ENCODE data around the gene CLRN1. TPM values are rescaled to one million over a fixed set of nuclear protein-coding genes. Genes with fewer than 3 reads are reported as not detected.
A peak's percentile ranks its signal among the peaks of the same experiment; 100 is the strongest.

CLRN1 gene
- total RNA-seq, 6 experiments from 2014 or later = not detected

- Mint-ChIP-seq H3K4me1 (ENCODE audit: low read depth) (no peaks in the 10 kb centered on the region), H3K36me3 (ENCODE audit: low read depth) (no peaks in the 10 kb centered on the region), H3K27ac (no peak overlapping the region), H3K4me3 (no peak overlapping the region), H3K9me3 (no peaks in the 10 kb centered on the region), H3K27me3 (ENCODE audit: insufficient read depth) (peaks cover 27% of the 10 kb centered on the region)
- no peak for TF ChIP-seq CTCF (IDR thresholded peaks at IDR 0.05)
- DNase-seq = no peak
These were observed 46.2 kb downstream of the CLRN1 start for GRCh38 chr3:150926328-150926727.

- Mint-ChIP-seq H3K27me3 (ENCODE audit: insufficient read depth) (peaks cover 26% of the 10 kb centered on the region), H3K36me3 (ENCODE audit: low read depth) (no peaks in the 10 kb centered on the region), H3K9me3 (no peaks in the 10 kb centered on the region), H3K4me1 (ENCODE audit: low read depth) (no peaks in the 10 kb centered on the region), H3K4me3 (no peak overlapping the region), H3K27ac (no peak overlapping the region)
- TF ChIP-seq CTCF (IDR thresholded peaks at IDR 0.05) = peak; percentile 74
- no peak for DNase-seq
These were observed 46.8 kb downstream of the CLRN1 start for GRCh38 chr3:150925751-150926201.

- H3K27me3 Mint-ChIP-seq (ENCODE audit: insufficient read depth) = peaks cover 24% of the 10 kb centered on the region
These were observed 49.9 kb downstream of the CLRN1 start for GRCh38 chr3:150922611-150923010.

GRCh38 chr3:150921209-150921608 is 51.3 kb downstream of the CLRN1 start:
- Mint-ChIP-seq H3K4me3 (no peak overlapping the region), H3K9me3 (no peaks in the 10 kb centered on the region), H3K27me3 (ENCODE audit: insufficient read depth) (peaks cover 24% of the 10 kb centered on the region), H3K27ac (no peak overlapping the region), H3K36me3 (ENCODE audit: low read depth) (no peaks in the 10 kb centered on the region), H3K4me1 (ENCODE audit: low read depth) (peaks cover 5% of the 10 kb centered on the region; the same call in 1 of the 2 replicates)
- no peak for DNase-seq
- no peak for TF ChIP-seq CTCF (IDR thresholded peaks at IDR 0.05)

More at GRCh38 chr3:150922611-150923010, 49.9 kb downstream of the CLRN1 start:
- Mint-ChIP-seq H3K36me3 (ENCODE audit: low read depth) (no peaks in the 10 kb centered on the region), H3K4me3 (no peak overlapping the region), H3K4me1 (ENCODE audit: low read depth) (peaks cover 5% of the 10 kb centered on the region; the same call in 1 of the 2 replicates), H3K27ac (no peak overlapping the region), H3K9me3 (no peaks in the 10 kb centered on the region)
- TF ChIP-seq CTCF (IDR thresholded peaks at IDR 0.05) = no peak
- no peak for DNase-seq

- H3K4me1 Mint-ChIP-seq (ENCODE audit: low read depth) = peaks cover 5% of the 10 kb centered on the region; the same call in 1 of the 2 replicates
- no peak for TF ChIP-seq CTCF (IDR thresholded peaks at IDR 0.05)
- H3K36me3 Mint-ChIP-seq (ENCODE audit: low read depth) = no peaks in the 10 kb centered on the region
- H3K9me3 Mint-ChIP-seq = no peaks in the 10 kb centered on the region
- peaks cover 21% of the 10 kb centered on the region; the same call in 1 of the 2 replicates for H3K27me3 Mint-ChIP-seq (ENCODE audit: insufficient read depth)
- H3K27ac Mint-ChIP-seq = no peak overlapping the region
- peak; percentile 26 for DNase-seq
- H3K4me3 Mint-ChIP-seq = no peak overlapping the region
These were observed 52.3 kb downstream of the CLRN1 start for GRCh38 chr3:150920236-150920635.

GRCh38 chr3:150917951-150918350 is 54.6 kb downstream of the CLRN1 start:
- H3K36me3 Mint-ChIP-seq (ENCODE audit: low read depth) = no peaks in the 10 kb centered on the region
- peaks cover 12% of the 10 kb centered on the region for H3K27me3 Mint-ChIP-seq (ENCODE audit: insufficient read depth)
- H3K9me3 Mint-ChIP-seq = no peaks in the 10 kb centered on the region
- peaks cover 5% of the 10 kb centered on the region; the same call in 1 of the 2 replicates for H3K4me1 Mint-ChIP-seq (ENCODE audit: low read depth)
- no peak overlapping the region for H3K4me3 Mint-ChIP-seq
- DNase-seq = no peak
- no peak overlapping the region for H3K27ac Mint-ChIP-seq
- no peak for TF ChIP-seq CTCF (IDR thresholded peaks at IDR 0.05)
